MM.1S (cell line): Measurements from ENCODE around the gene RAMACL.

Experiments used
- DNase-seq: peaks from one replicate; pipeline ENCODE4 v3.0.0-alpha.2; 2015
- H2AFZ ChIP-seq: fragments of 300-600 bp; sonication (generic); 2 replicates; pipeline ENCODE4 v1.6.0; 2016; ENCODE audit warnings: antibody characterized with exemption, low read length
- H3F3A ChIP-seq: fragments of 300-600 bp; sonication (generic); 2 replicates; pipeline ENCODE4 v1.6.1; 2016; ENCODE audit warnings: mild to moderate bottlenecking, antibody characterized with exemption, low read length, moderate library complexity, mixed read lengths; ENCODE audit not compliant: insufficient read depth
- H3K27ac ChIP-seq: fragments of 300-600 bp; sonication (generic); 2 replicates; pipeline ENCODE4 v1.5.1; 2016; ENCODE audit warnings: mild to moderate bottlenecking, low read length
- H3K27me3 ChIP-seq: fragments of 300-600 bp; sonication (generic); replicated peaks from 2 replicates; pipeline ENCODE4 v1.6.0; 2016; ENCODE audit warnings: low read length; ENCODE audit not compliant: insufficient read depth
- H3K36me3 ChIP-seq: fragments of 300-600 bp; sonication (generic); replicated peaks from 2 replicates; pipeline ENCODE4 v1.6.1; 2016; ENCODE audit warnings: mild to moderate bottlenecking, low read length, mixed read lengths; ENCODE audit not compliant: insufficient read depth
- H3K4me1 ChIP-seq: fragments of 300-600 bp; sonication (generic); 2 replicates; pipeline ENCODE4 v1.6.1; 2016; ENCODE audit warnings: low read length, mixed read lengths
- H3K4me2 ChIP-seq: fragments of 300-600 bp; sonication (generic); 2 replicates; pipeline ENCODE4 v1.6.0; 2016; ENCODE audit warnings: low read depth, low read length
- H3K4me3 ChIP-seq: fragments of 300-600 bp; sonication (generic); 2 replicates; pipeline ENCODE4 v1.5.1; 2016; ENCODE audit warnings: low read length, mixed read lengths
- H3K79me2 ChIP-seq: fragments of 300-600 bp; sonication (generic); 2 replicates; pipeline ENCODE4 v1.6.1; 2016; ENCODE audit warnings: mixed run types, low read length, mixed read lengths
- H3K9ac ChIP-seq: fragments of 300-600 bp; sonication (generic); 2 replicates; pipeline ENCODE4 v1.6.1; 2016; ENCODE audit warnings: low read length, mixed read lengths
- H3K9me2 ChIP-seq: fragments of 300-600 bp; sonication (generic); replicated peaks from 2 replicates; pipeline ENCODE4 v1.6.1; 2016; ENCODE audit warnings: mild to moderate bottlenecking, low read length, mixed read lengths; ENCODE audit not compliant: insufficient read depth
- H3K9me3 ChIP-seq: fragments of 300-600 bp; sonication (generic); replicated peaks from 2 replicates; pipeline ENCODE4 v1.6.1; 2016; ENCODE audit warnings: mild to moderate bottlenecking, low read length, mixed read lengths; ENCODE audit not compliant: insufficient read depth
- H4K20me1 ChIP-seq: fragments of 300-600 bp; sonication (generic); 2 replicates; pipeline ENCODE4 v1.6.1; 2016; ENCODE audit warnings: mild to moderate bottlenecking, low read length, moderate library complexity, mixed read lengths; ENCODE audit not compliant: insufficient read depth
- EZH2 ChIP-seq: fragments of 300-600 bp; sonication (generic); optimal IDR thresholded peaks from 2 replicates; pipeline ENCODE3; 2017; ENCODE audit warnings: low read depth, mild to moderate bottlenecking, antibody characterized with exemption, low read length, mixed read lengths
- EZH2phosphoT487 ChIP-seq: fragments of 300-600 bp; sonication (generic); IDR thresholded peaks from 2 replicates; pipeline ENCODE4 v1.6.1; 2018; ENCODE audit warnings: antibody characterized with exemption, low read length
- TF ChIP-seq, protein P1 (sequence below): fragments of 300-600 bp; sonication (generic); IDR thresholded peaks from 2 replicates; pipeline ENCODE4 v1.5.1; 2016; ENCODE audit warnings: antibody characterized with exemption, low read length, mixed read lengths

Gene RAMACL

DNA sequence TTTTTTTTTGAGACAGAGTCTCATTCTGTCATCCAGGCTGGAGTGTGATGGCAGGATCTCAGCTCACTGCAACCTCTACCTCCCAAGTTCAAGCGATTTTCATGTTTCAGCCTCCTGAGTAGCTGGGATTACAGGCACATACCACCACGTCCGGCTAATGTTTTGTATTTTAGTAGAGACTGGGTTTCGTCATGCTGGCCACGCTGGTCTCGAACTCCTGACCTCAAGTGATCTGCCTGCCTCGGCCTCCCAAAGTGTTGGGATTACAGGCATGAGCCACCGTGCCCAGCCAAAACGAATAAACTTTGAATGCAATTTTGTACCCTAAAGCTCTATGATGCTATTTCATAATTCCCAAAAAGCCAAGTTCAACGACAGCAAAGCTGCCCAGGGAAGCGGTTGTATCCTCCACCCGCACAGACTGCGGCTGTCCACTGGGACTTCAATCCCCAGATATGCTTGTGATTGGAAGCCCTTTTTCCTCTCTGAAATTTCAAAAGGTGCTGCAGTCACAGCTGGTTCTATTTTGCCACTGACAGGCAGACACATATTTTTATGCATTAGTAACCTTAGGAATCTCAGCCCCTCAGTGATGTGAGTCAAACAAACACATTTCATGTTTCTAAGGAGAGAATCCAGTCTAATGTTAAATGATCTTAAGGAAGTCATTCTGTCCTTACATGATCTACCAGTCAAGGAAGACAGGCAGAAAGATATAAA is 8.7 kb upstream of the RAMACL start:
- Histone ChIP-seq H3K27ac (no peak overlapping the region), H3K4me1 (no peaks in the 10 kb centered on the region), H3K79me2 (no peaks in the 10 kb centered on the region), H3K9ac (no peak overlapping the region), H2AFZ (no peak overlapping the region), H4K20me1 (no peaks in the 10 kb centered on the region), H3K4me2 (no peak overlapping the region), H3K9me3 (no peaks in the 10 kb centered on the region), H3K4me3 (no peak overlapping the region), H3F3A (no peaks in the 10 kb centered on the region), H3K9me2 (no peaks in the 10 kb centered on the region), H3K27me3 (no peaks in the 10 kb centered on the region), H3K36me3 (no peaks in the 10 kb centered on the region)
- DNase-seq = no peak
- TF ChIP-seq EZH2phosphoT487 (no peak), EZH2 (no peak)
- TF ChIP-seq, protein P1, sequence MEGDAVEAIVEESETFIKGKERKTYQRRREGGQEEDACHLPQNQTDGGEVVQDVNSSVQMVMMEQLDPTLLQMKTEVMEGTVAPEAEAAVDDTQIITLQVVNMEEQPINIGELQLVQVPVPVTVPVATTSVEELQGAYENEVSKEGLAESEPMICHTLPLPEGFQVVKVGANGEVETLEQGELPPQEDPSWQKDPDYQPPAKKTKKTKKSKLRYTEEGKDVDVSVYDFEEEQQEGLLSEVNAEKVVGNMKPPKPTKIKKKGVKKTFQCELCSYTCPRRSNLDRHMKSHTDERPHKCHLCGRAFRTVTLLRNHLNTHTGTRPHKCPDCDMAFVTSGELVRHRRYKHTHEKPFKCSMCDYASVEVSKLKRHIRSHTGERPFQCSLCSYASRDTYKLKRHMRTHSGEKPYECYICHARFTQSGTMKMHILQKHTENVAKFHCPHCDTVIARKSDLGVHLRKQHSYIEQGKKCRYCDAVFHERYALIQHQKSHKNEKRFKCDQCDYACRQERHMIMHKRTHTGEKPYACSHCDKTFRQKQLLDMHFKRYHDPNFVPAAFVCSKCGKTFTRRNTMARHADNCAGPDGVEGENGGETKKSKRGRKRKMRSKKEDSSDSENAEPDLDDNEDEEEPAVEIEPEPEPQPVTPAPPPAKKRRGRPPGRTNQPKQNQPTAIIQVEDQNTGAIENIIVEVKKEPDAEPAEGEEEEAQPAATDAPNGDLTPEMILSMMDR = no peak

DNA sequence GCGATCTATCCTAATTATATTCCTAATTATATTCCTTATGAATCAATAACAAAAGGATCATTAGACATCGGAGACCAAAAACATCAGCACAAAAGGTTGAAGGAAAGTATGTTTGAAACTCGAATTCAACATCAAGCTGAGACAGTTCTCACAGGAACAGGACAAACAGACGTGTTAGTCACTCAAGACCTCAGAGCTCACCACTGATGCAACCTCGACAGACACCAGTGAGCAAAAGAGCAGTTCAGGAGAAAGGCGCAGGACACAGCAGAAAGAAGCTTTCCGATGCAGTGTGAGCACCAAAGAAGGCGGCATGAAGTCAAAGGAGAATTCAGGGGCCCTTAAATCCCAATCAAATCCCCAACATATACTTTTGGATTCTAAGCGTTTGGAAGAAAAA is 6.3 kb upstream of the RAMACL start:
- no peaks in the 10 kb centered on the region for H3F3A ChIP-seq
- H3K79me2 ChIP-seq = no peaks in the 10 kb centered on the region
- no peak overlapping the region for H3K4me3 ChIP-seq
- no peak overlapping the region for H3K4me2 ChIP-seq
- no peak overlapping the region for H2AFZ ChIP-seq
- H3K4me1 ChIP-seq = peaks cover 3% of the 10 kb centered on the region; the same call in 1 of the 2 replicates
- H3K9ac ChIP-seq = no peak overlapping the region
- no peaks in the 10 kb centered on the region for H3K27me3 ChIP-seq
- H3K27ac ChIP-seq = no peak overlapping the region
- no peak for TF ChIP-seq EZH2
- TF ChIP-seq, protein P1 = no peak
- no peak for TF ChIP-seq EZH2phosphoT487
- H3K9me2 ChIP-seq = no peaks in the 10 kb centered on the region
- no peaks in the 10 kb centered on the region for H3K36me3 ChIP-seq
- H3K9me3 ChIP-seq = no peaks in the 10 kb centered on the region
- no peak for DNase-seq
- no peaks in the 10 kb centered on the region for H4K20me1 ChIP-seq

- no peaks in the 10 kb centered on the region for H3K79me2 ChIP-seq
- no peaks in the 10 kb centered on the region for H3K9me3 ChIP-seq
- no peak for TF ChIP-seq EZH2
- TF ChIP-seq, protein P1 = no peak
- TF ChIP-seq EZH2phosphoT487 = no peak
- DNase-seq = no peak
- peaks cover 3% of the 10 kb centered on the region; the same call in 1 of the 2 replicates for H3K4me1 ChIP-seq
- no peak overlapping the region for H3K4me3 ChIP-seq
- H3F3A ChIP-seq = no peaks in the 10 kb centered on the region
- H3K27ac ChIP-seq = no peak overlapping the region
- no peak overlapping the region for H3K4me2 ChIP-seq
- no peaks in the 10 kb centered on the region for H3K36me3 ChIP-seq
- no peaks in the 10 kb centered on the region for H4K20me1 ChIP-seq
- no peak overlapping the region for H3K9ac ChIP-seq
- no peaks in the 10 kb centered on the region for H3K9me2 ChIP-seq
- H3K27me3 ChIP-seq = no peaks in the 10 kb centered on the region
- no peak overlapping the region for H2AFZ ChIP-seq
Measured at GRCh38 chr6:166591961-166592520, 5.6 kb upstream of the RAMACL start.
